GM19238 (cell line): ENCODE results near the gene FYB1.

ENCODE experiments used
- DNase-seq: peaks from one replicate; pipeline ENCODE4 v3.0.0; 2011; ENCODE audit warnings: low spot score; ENCODE audit not compliant: insufficient read length

FYB1 gene

GRCh38 chr5:39161578-39161977 is 57.8 kb downstream of the FYB1 start:
- no peak for DNase-seq

GRCh38 chr5:39160576-39161213 is 58.7 kb downstream of the FYB1 start:
- DNase-seq: no peak

GRCh38 chr5:39159811-39160490 is 59.4 kb downstream of the FYB1 start:
- no peak for DNase-seq

GRCh38 chr5:39158786-39159185 is 60.6 kb downstream of the FYB1 start:
- DNase-seq: no peak

GRCh38 chr5:39158127-39158593 is 61.2 kb downstream of the FYB1 start:
- DNase-seq: no peak

GRCh38 chr5:39157701-39158100 is 61.7 kb downstream of the FYB1 start:
- no peak for DNase-seq

GRCh38 chr5:39156082-39156481 is 63.3 kb downstream of the FYB1 start:
- DNase-seq: no peak

- DNase-seq: no peak
Observed at GRCh38 chr5:39151745-39152144, 67.6 kb downstream of the FYB1 start.

GRCh38 chr5:39149966-39150365 is 69.4 kb downstream of the FYB1 start:
- DNase-seq: no peak

GRCh38 chr5:39148983-39149534 is 70.3 kb downstream of the FYB1 start:
- DNase-seq: no peak

- no peak for DNase-seq
Observed at GRCh38 chr5:39146831-39147540, 72.4 kb downstream of the FYB1 start.

- no peak for DNase-seq
Observed at GRCh38 chr5:39143151-39143860, 76.1 kb downstream of the FYB1 start.

GRCh38 chr5:39140558-39141168 is 78.7 kb downstream of the FYB1 start:
- no peak for DNase-seq

- no peak for DNase-seq
Observed at GRCh38 chr5:39138892-39139291, 80.5 kb downstream of the FYB1 start.

GRCh38 chr5:39137819-39138451 is 81.4 kb downstream of the FYB1 start:
- DNase-seq: no peak

GRCh38 chr5:39137391-39137790 is 82.0 kb downstream of the FYB1 start:
- no peak for DNase-seq

- no peak for DNase-seq
Observed at GRCh38 chr5:39132792-39133191, 86.6 kb downstream of the FYB1 start.

- DNase-seq: no peak
Observed at GRCh38 chr5:39132128-39132447, 87.3 kb downstream of the FYB1 start.

GRCh38 chr5:39131210-39132127 is 87.9 kb downstream of the FYB1 start:
- no peak for DNase-seq

- no peak for DNase-seq
Observed at GRCh38 chr5:39130716-39131115, 88.6 kb downstream of the FYB1 start.
